Hepatocyte (in vitro differentiated cells): Measurements from ENCODE around the gene ATP8A1. TPM values are rescaled to one million over a fixed set of nuclear protein-coding genes. Genes with fewer than 3 reads are reported as not detected.
"Not testable (repeated sequence)": the region's sequence is repeated elsewhere in the genome, so short reads cannot be mapped to it uniquely, and the experiment has no call there.

Experiments
- DNase-seq: peaks from one replicate; pipeline ENCODE4 v3.0.0-alpha.2; 2016; ENCODE audit warnings: low spot score
- H2AFZ ChIP-seq: fragments of 200-600 bp; sonication (generic); 2 replicates; pipeline ENCODE4 v1.6.0; 2016; ENCODE audit warnings: antibody characterized with exemption, mild to moderate bottlenecking
- H3K27ac ChIP-seq: fragments of 200-600 bp; sonication (generic); 2 replicates; pipeline ENCODE4 v1.5.1; 2016; ENCODE audit warnings: mild to moderate bottlenecking
- H3K27me3 ChIP-seq: fragments of 200-600 bp; sonication (generic); 2 replicates; pipeline ENCODE4 v1.6.1; 2016
- H3K36me3 ChIP-seq: fragments of 200-600 bp; sonication (generic); replicated peaks from 2 replicates; pipeline ENCODE4 v1.5.1; 2016; ENCODE audit warnings: low read depth; ENCODE audit not compliant: insufficient read depth
- H3K4me1 ChIP-seq: fragments of 200-600 bp; sonication (generic); 2 replicates; pipeline ENCODE4 v1.5.1; 2016; ENCODE audit warnings: mild to moderate bottlenecking, moderate library complexity; ENCODE audit not compliant: insufficient read depth
- H3K4me2 ChIP-seq: fragments of 200-600 bp; sonication (generic); 2 replicates; pipeline ENCODE4 v1.6.0; 2016
- H3K4me3 ChIP-seq: fragments of 200-600 bp; sonication (generic); 2 replicates; pipeline ENCODE4 v1.5.1; 2016; ENCODE audit warnings: mild to moderate bottlenecking
- H3K79me2 ChIP-seq: fragments of 200-600 bp; sonication (generic); 2 replicates; pipeline ENCODE4 v1.6.0; 2017; ENCODE audit warnings: mild to moderate bottlenecking
- H3K9me2 ChIP-seq: fragments of 200-600 bp; sonication (generic); replicated peaks from 2 replicates; pipeline ENCODE4 v1.6.0; 2017; ENCODE audit warnings: mild to moderate bottlenecking; ENCODE audit not compliant: insufficient read depth
- H3K9me3 ChIP-seq: fragments of 200-600 bp; sonication (generic); 2 replicates; pipeline ENCODE4 v1.5.1; 2016; ENCODE audit warnings: low read depth, mild to moderate bottlenecking
- H4K20me1 ChIP-seq: fragments of 200-600 bp; sonication (generic); 2 replicates; pipeline ENCODE4 v1.6.0; 2016; ENCODE audit warnings: mild to moderate bottlenecking; ENCODE audit not compliant: insufficient read depth, poor library complexity, severe bottlenecking
- CTCF ChIP-seq: fragments of 200-600 bp; sonication (generic); IDR thresholded peaks from 2 replicates; pipeline ENCODE4 v1.5.1; 2016; ENCODE audit warnings: antibody characterized with exemption, mild to moderate bottlenecking; ENCODE audit not compliant: poor library complexity
- EZH2 ChIP-seq: fragments of 200-600 bp; sonication (generic); IDR thresholded peaks from 2 replicates; pipeline ENCODE4 v1.6.1; 2016; ENCODE audit warnings: antibody characterized with exemption, mild to moderate bottlenecking, borderline replicate concordance
- EZH2phosphoT487 ChIP-seq: fragments of 200-600 bp; sonication (generic); IDR thresholded peaks from one replicate; pipeline ENCODE4 v1.6.1; 2018; ENCODE audit warnings: antibody characterized with exemption, mild to moderate bottlenecking, low read depth, moderate library complexity; ENCODE audit not compliant: unreplicated experiment, severe bottlenecking
- WGBS: methylation state at CpG from one replicate; pipeline ENCODE4 v1.1.6; 2016; ENCODE audit warnings: low lambda C conversion rate; ENCODE audit errors: missing lambda C conversion rate; 5-methylcytosine and 5-hydroxymethylcytosine counted together
- polyA plus RNA-seq: library from polyadenylated mRNA; unstranded; fragments of >200 nt; fragmentation: Nextera tagmentation; extraction: Ambion mirVana; gene quantifications from 2 replicates; pipeline ENCODE4 v1.2.1, GENCODE V29; 2016
- total RNA-seq: library from RNA; depleted of rRNA; stranded (reverse); fragments of >200 nt; gene quantifications from 2 replicates; pipeline ENCODE4 v1.2.3, GENCODE V29; 2014

Gene ATP8A1
- total and polyA plus RNA-seq, 2 experiments from 2014 or later = 3.3 to 42.1 TPM

DNA sequence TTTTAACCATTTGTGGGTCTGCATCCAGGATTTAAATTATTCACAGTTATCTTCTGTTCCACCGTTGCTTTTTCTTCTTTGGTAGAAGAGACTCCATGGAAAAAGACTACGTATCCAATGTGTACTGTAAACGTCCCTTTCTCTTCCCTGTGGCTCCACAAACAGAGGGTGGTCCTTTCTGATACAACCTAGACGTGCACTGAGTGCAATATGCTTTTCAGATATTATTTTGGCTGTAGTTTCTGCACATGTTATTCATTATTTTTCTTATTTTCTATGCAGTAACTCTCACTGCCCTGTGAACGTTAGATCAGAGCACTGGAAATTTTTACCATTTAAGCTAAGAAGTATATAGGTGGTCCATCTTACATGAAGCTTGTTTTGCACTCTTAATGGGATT is 186.9 kb downstream of the ATP8A1 start:
- no peaks in the 10 kb centered on the region for H4K20me1 ChIP-seq
- no peaks in the 10 kb centered on the region for H3K9me3 ChIP-seq
- no peaks in the 10 kb centered on the region for H3K36me3 ChIP-seq
- no peak for DNase-seq
- H3K27ac ChIP-seq = no peak overlapping the region
- H3K79me2 ChIP-seq = no peaks in the 10 kb centered on the region
- no peaks in the 10 kb centered on the region for H3K9me2 ChIP-seq
- TF ChIP-seq EZH2 (no peak), EZH2phosphoT487 (no peak), CTCF (no peak)
- no peak overlapping the region for H3K4me3 ChIP-seq
- H3K4me1 ChIP-seq = peaks cover 7% of the 10 kb centered on the region
- H3K4me2 ChIP-seq = no peak overlapping the region
- no peaks in the 10 kb centered on the region for H3K27me3 ChIP-seq
- WGBS = 85% methylated on average over 5 of the region's 5 CpGs
- H2AFZ ChIP-seq = no peak overlapping the region

- not testable (repeated sequence) for DNase-seq, H3K36me3 ChIP-seq, H4K20me1 ChIP-seq, H2AFZ ChIP-seq, H3K4me1 ChIP-seq, H3K9me3 ChIP-seq, H3K4me3 ChIP-seq, H3K9me2 ChIP-seq, H3K4me2 ChIP-seq, H3K27me3 ChIP-seq, H3K79me2 ChIP-seq, H3K27ac ChIP-seq
- 78% methylated on average over 3 of the region's 3 CpGs for WGBS
Observed at GRCh38 chr4:42467777-42468176, 189.1 kb downstream of the ATP8A1 start.

- DNase-seq = no peak
- no peaks in the 10 kb centered on the region for H3K9me3 ChIP-seq
- no peaks in the 10 kb centered on the region for H4K20me1 ChIP-seq
- 67% methylated on average over 2 of the region's 2 CpGs for WGBS
- H3K4me3 ChIP-seq = no peak overlapping the region
- no peaks in the 10 kb centered on the region for H3K79me2 ChIP-seq
- H3K9me2 ChIP-seq = no peaks in the 10 kb centered on the region
- H2AFZ ChIP-seq = no peak overlapping the region
- peaks cover 7% of the 10 kb centered on the region for H3K4me1 ChIP-seq
- no peak overlapping the region for H3K27ac ChIP-seq
- H3K36me3 ChIP-seq = peaks cover 3% of the 10 kb centered on the region
- no peak for TF ChIP-seq EZH2
- TF ChIP-seq CTCF = no peak
- TF ChIP-seq EZH2phosphoT487 = no peak
- no peak overlapping the region for H3K4me2 ChIP-seq
- no peaks in the 10 kb centered on the region for H3K27me3 ChIP-seq
Observed at GRCh38 chr4:42466273-42466844, 190.5 kb downstream of the ATP8A1 start.

DNA sequence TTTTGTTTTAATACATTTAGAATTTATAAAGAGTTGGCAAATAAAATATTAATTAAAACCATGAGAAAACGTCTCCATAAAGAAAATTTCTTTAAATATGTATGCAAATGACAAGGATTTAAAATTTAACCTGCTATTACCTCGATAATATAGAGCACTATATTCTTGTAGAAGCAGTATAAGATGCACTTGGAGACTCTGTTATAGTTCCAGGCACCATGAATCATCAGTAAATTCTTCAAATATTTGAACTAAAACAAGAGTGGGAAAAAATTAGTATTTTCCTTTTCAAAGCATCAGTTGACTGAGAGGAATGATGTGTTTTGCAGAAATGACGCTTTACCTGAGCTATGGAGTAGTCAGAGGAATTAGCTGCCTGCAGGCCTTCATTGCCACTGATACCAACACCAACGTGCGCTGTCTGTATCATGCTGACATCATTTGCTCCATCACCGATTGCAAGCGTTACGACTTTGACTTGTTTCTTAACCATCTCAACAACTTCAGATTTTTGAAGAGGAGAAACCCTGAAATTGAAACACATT is 192.3 kb downstream of the ATP8A1 start:
- Histone ChIP-seq H3K36me3 (peaks cover 3% of the 10 kb centered on the region), H4K20me1 (no peaks in the 10 kb centered on the region), H3K4me1 (peaks cover 7% of the 10 kb centered on the region), H3K27me3 (no peaks in the 10 kb centered on the region), H2AFZ (no peak overlapping the region), H3K27ac (no peak overlapping the region), H3K4me2 (no peak overlapping the region), H3K9me3 (no peaks in the 10 kb centered on the region), H3K79me2 (no peaks in the 10 kb centered on the region), H3K4me3 (no peak overlapping the region), H3K9me2 (no peaks in the 10 kb centered on the region)
- no peak for DNase-seq
- WGBS = 87% methylated on average over 8 of the region's 8 CpGs
- no peak for TF ChIP-seq CTCF

DNA sequence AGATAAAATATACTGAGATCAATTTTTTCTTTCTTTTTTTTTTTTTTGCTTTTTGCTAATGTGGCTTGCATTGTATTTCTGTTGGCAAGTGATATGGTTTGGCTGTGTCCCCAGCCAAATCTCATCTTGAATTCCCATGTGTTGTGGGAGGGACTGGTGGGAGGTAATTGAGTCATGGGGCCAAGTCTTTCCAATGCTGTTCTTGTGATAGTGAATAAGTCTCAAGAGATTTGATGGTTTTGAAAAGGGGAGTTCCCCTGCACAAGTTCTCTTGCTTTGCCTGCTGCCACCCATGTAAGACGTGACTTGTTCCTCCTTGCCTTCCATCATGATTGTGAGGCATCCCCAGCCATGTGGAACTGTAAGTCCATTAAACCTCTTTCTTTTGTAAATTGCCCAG is 195.7 kb downstream of the ATP8A1 start:
- H3K9me3 ChIP-seq, H3K27ac ChIP-seq, H3K36me3 ChIP-seq, H3K9me2 ChIP-seq, H3K79me2 ChIP-seq, H2AFZ ChIP-seq, H3K4me2 ChIP-seq, H3K4me3 ChIP-seq, DNase-seq, H3K4me1 ChIP-seq, H3K27me3 ChIP-seq, H4K20me1 ChIP-seq: not testable (repeated sequence)
- WGBS = 85% methylated on average over 1 of the region's 1 CpG
